D721Med (cell line): ENCODE results near the gene GLP2R.

Experiments used
- DNase-seq: peaks from one replicate; pipeline ENCODE4 v3.0.0; 2011; ENCODE audit warnings: low spot score; ENCODE audit not compliant: insufficient read length
- FAIRE-seq: peaks from 2 replicates; lab custom pipeline; 2011; peaks lifted over from hg19 to GRCh38; lab: Jason Lieb, UNC
- TF ChIP-seq, protein P1 (sequence below): IDR thresholded peaks from 2 replicates; pipeline ENCODE4 v1.5.1; 2012; ENCODE audit warnings: mild to moderate bottlenecking, control low read depth; ENCODE audit not compliant: insufficient read depth; ENCODE audit errors: missing control alignments

Gene GLP2R

GRCh38 chr17:9821921-9822320 is 3.8 kb upstream of the GLP2R start, which contains the start of gene GSG1L2:
Gene GSG1L2 (minus strand): TSS chr17:9822079. CDS start chr17:9822071, 8 bp downstream.
- no peak for FAIRE-seq
- no peak for DNase-seq
- TF ChIP-seq, protein P1, sequence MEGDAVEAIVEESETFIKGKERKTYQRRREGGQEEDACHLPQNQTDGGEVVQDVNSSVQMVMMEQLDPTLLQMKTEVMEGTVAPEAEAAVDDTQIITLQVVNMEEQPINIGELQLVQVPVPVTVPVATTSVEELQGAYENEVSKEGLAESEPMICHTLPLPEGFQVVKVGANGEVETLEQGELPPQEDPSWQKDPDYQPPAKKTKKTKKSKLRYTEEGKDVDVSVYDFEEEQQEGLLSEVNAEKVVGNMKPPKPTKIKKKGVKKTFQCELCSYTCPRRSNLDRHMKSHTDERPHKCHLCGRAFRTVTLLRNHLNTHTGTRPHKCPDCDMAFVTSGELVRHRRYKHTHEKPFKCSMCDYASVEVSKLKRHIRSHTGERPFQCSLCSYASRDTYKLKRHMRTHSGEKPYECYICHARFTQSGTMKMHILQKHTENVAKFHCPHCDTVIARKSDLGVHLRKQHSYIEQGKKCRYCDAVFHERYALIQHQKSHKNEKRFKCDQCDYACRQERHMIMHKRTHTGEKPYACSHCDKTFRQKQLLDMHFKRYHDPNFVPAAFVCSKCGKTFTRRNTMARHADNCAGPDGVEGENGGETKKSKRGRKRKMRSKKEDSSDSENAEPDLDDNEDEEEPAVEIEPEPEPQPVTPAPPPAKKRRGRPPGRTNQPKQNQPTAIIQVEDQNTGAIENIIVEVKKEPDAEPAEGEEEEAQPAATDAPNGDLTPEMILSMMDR: no peak

- DNase-seq (no peak), FAIRE-seq (no peak)
- TF ChIP-seq, protein P1: no peak
Observed at GRCh38 chr17:9824094-9824493, 1.6 kb upstream of the GLP2R start.

DNA sequence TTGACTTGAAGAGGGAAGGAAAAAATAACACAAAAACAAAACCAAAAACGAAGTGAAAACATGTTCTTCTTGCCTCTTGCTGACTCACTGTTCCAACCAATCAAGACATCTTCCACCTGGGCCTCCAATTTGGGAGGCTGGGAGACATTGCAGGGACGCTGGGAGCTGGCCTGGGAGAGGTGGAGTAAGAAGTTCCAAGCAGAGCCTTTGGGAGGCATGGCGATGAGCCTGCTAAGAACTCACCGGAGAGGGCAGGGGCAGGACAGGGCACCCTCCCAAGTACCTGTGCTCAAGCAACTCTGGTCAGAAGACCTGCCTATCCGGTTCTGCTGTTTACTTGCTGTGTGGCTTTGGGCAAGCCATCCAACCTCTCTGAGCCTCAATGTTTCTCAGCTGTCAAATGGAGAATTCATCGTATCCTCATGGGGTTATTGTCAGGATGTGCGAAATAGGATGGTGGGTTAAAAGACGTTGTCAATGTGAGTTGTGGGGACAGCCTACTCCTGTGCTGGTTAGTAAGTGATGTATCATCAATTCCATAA is 856 bp upstream of the GLP2R start:
- TF ChIP-seq, protein P1: no peak
- DNase-seq (no peak), FAIRE-seq (no peak)

DNA sequence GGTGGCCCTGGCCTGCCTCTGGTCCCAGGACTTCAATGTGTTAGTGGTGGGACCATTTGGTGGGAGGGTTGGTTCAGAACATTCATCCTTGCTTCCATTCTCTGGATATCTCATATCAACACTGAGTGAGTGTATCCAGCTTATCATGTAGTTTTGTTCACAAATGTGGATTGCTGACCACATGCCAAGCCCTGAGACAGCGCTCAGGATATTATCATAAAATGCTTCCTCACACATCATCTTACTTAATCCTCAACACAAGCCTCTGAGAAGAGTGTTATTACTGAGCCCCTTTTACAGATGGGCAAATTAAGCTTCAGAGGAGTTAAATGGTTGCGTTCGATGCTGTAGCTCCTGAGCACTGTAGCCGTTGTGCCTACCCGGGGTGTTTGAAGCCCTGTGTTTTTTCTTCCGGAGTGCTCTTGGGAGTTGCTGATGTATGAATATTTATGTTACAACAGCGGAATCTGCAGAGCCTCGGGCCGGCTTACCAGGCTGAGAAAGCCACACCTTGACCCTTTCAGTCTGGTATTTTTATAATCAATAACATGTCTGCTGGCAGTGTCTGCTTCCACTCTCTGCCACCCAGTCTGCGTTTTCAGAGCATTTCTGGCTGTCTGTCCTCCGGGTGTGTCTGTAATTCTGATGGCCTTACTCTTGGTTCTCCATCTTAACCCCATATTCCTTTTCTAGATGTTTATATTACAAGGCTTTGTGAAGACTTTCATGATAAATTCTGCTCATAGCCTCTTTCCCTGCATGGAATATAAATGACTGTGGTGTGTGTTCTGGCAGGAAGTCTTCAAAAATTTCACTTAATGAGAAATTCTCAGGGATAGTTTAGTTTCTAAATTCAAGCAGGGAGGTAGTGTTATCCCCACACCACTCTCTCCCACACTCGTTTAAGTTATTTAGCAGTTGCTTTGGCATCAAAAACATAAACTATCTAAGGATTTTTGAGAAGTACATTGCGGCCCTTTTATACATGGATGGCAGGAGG is 2.9 kb downstream of the GLP2R start:
- DNase-seq (no peak), FAIRE-seq (no peak)
- TF ChIP-seq, protein P1: no peak

- DNase-seq: no peak
- TF ChIP-seq, protein P1: no peak
- no peak for FAIRE-seq
Observed at GRCh38 chr17:9829343-9829742, 3.6 kb downstream of the GLP2R start.

DNA sequence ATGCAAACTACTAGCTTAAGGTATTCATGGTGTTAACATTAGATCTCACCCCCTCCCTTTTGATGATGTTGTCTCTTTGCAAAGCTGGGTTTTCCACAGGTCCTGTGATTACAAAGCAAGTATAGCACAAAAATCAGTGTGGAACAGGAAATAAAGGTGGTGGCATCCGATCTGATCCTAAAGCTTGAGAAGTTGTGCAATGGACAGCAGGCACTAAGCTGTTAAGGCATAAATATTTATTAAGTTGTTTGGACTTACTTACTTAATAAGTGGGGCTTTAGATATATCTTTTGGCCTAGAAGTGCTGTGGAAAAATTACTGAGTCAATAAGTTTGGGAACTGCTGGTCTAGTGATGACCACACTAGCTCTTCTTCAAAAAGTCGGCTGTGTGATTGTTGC is 5.0 kb downstream of the GLP2R start:
- FAIRE-seq (no peak), DNase-seq (no peak)
- TF ChIP-seq, protein P1: no peak
